WTC11 (cell line): ENCODE data around the gene CTNND2.

Source experiments
- ESRRA ChIP-seq: sonication (generic); formaldehyde crosslinking; IDR thresholded peaks from 2 replicates; pipeline ENCODE4 v1.8.1; 2022; ENCODE audit warnings: mild to moderate bottlenecking, missing genetic modification reagents, borderline replicate concordance
- GABPB1 ChIP-seq: sonication (generic); formaldehyde crosslinking; IDR thresholded peaks from 2 replicates; pipeline ENCODE4 v1.8.1; 2023; ENCODE audit warnings: mild to moderate bottlenecking, missing genetic modification reagents
- IRF2 ChIP-seq: sonication (generic); formaldehyde crosslinking; IDR thresholded peaks from 2 replicates; pipeline ENCODE4 v1.8.0; 2022; ENCODE audit warnings: low read depth, missing genetic modification reagents, borderline replicate concordance
- MYBL2 ChIP-seq: sonication (generic); formaldehyde crosslinking; IDR thresholded peaks from 2 replicates; pipeline ENCODE4 v1.8.1; 2023; ENCODE audit warnings: mild to moderate bottlenecking, moderate library complexity, missing genetic modification reagents
- NR2C2 ChIP-seq: sonication (generic); formaldehyde crosslinking; IDR thresholded peaks from 2 replicates; pipeline ENCODE4 v1.8.0; 2022; ENCODE audit warnings: mild to moderate bottlenecking, missing genetic modification reagents
- NR3C1 ChIP-seq: sonication (generic); formaldehyde crosslinking; conservative IDR thresholded peaks from 2 replicates; pipeline ENCODE4 v1.8.1; 2023; ENCODE audit warnings: low read depth, mild to moderate bottlenecking, missing genetic modification reagents
- TEAD4 ChIP-seq: sonication (generic); formaldehyde crosslinking; IDR thresholded peaks from 2 replicates; pipeline ENCODE4 v1.8.0; 2022; ENCODE audit warnings: mild to moderate bottlenecking, missing genetic modification reagents
- ZNF121 ChIP-seq: sonication (generic); formaldehyde crosslinking; IDR thresholded peaks from 2 replicates; pipeline ENCODE4 v1.8.0; 2023; ENCODE audit warnings: missing genetic modification reagents
- TF ChIP-seq, protein P1 (sequence below): fragments of 200-600 bp; IDR thresholded peaks from 2 replicates; pipeline ENCODE4 v1.8.0; 2022; ENCODE audit warnings: antibody characterized with exemption
- TF ChIP-seq, protein P2 (sequence below): sonication (generic); formaldehyde crosslinking; IDR thresholded peaks from 2 replicates; pipeline ENCODE4 v1.8.0; 2022; ENCODE audit warnings: missing genetic modification reagents
- TF ChIP-seq, protein P3 (sequence below): sonication (generic); formaldehyde crosslinking; IDR thresholded peaks from 2 replicates; pipeline ENCODE4 v1.8.1; 2023; ENCODE audit warnings: mild to moderate bottlenecking, missing genetic modification reagents
- TF ChIP-seq, protein P4 (sequence below): fragments of 250-450 bp; sonication (Bioruptor Pico); IDR thresholded peaks from 2 replicates; pipeline ENCODE4 v1.9.0; 2021; ENCODE audit warnings: mild to moderate bottlenecking
- TF ChIP-seq, protein P5 (sequence below): sonication (generic); formaldehyde crosslinking; IDR thresholded peaks from 2 replicates; pipeline ENCODE4 v1.8.1; 2023; ENCODE audit warnings: mild to moderate bottlenecking, moderate library complexity, missing genetic modification reagents

DNA sequence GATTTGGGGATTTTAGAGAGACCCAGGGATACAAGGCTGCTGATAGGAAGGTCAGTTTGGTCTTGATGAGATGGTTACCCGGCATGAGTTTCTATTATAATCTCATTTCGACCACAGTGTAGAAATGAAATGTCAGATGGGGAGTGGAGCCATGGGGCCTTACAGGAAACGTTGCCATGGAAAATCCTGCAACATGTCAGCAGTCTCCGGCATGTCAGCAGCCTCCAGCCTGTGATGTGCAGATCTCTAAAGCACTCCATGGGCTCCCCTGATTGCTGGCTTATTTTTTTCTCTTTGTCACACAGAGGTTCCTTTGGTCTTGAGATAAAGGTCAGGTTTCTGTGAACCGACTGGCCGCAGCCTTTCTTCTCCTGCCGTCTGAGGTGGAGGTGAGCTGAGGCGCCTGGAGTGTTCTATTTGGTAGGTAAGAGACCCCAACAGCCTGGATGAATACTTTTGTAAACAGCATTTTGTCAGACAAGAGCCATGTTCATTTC lies 934.5 kb downstream of the CTNND2 start:
- TF ChIP-seq, protein P1, sequence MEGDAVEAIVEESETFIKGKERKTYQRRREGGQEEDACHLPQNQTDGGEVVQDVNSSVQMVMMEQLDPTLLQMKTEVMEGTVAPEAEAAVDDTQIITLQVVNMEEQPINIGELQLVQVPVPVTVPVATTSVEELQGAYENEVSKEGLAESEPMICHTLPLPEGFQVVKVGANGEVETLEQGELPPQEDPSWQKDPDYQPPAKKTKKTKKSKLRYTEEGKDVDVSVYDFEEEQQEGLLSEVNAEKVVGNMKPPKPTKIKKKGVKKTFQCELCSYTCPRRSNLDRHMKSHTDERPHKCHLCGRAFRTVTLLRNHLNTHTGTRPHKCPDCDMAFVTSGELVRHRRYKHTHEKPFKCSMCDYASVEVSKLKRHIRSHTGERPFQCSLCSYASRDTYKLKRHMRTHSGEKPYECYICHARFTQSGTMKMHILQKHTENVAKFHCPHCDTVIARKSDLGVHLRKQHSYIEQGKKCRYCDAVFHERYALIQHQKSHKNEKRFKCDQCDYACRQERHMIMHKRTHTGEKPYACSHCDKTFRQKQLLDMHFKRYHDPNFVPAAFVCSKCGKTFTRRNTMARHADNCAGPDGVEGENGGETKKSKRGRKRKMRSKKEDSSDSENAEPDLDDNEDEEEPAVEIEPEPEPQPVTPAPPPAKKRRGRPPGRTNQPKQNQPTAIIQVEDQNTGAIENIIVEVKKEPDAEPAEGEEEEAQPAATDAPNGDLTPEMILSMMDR: no peak
- TF ChIP-seq NR3C1 (CRISPR knock-in tag) (no peak), TEAD4 (no peak), NR2C2 (CRISPR knock-in tag) (no peak), MYBL2 (no peak), GABPB1 (CRISPR knock-in tag) (no peak), IRF2 (no peak), ESRRA (no peak), ZNF121 (no peak)
- TF ChIP-seq, protein P2, sequence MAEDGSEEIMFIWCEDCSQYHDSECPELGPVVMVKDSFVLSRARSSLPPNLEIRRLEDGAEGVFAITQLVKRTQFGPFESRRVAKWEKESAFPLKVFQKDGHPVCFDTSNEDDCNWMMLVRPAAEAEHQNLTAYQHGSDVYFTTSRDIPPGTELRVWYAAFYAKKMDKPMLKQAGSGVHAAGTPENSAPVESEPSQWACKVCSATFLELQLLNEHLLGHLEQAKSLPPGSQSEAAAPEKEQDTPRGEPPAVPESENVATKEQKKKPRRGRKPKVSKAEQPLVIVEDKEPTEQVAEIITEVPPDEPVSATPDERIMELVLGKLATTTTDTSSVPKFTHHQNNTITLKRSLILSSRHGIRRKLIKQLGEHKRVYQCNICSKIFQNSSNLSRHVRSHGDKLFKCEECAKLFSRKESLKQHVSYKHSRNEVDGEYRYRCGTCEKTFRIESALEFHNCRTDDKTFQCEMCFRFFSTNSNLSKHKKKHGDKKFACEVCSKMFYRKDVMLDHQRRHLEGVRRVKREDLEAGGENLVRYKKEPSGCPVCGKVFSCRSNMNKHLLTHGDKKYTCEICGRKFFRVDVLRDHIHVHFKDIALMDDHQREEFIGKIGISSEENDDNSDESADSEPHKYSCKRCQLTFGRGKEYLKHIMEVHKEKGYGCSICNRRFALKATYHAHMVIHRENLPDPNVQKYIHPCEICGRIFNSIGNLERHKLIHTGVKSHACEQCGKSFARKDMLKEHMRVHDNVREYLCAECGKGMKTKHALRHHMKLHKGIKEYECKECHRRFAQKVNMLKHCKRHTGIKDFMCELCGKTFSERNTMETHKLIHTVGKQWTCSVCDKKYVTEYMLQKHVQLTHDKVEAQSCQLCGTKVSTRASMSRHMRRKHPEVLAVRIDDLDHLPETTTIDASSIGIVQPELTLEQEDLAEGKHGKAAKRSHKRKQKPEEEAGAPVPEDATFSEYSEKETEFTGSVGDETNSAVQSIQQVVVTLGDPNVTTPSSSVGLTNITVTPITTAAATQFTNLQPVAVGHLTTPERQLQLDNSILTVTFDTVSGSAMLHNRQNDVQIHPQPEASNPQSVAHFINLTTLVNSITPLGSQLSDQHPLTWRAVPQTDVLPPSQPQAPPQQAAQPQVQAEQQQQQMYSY (CRISPR knock-in tag): no peak
- TF ChIP-seq, protein P3, sequence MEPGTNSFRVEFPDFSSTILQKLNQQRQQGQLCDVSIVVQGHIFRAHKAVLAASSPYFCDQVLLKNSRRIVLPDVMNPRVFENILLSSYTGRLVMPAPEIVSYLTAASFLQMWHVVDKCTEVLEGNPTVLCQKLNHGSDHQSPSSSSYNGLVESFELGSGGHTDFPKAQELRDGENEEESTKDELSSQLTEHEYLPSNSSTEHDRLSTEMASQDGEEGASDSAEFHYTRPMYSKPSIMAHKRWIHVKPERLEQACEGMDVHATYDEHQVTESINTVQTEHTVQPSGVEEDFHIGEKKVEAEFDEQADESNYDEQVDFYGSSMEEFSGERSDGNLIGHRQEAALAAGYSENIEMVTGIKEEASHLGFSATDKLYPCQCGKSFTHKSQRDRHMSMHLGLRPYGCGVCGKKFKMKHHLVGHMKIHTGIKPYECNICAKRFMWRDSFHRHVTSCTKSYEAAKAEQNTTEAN: no peak
- TF ChIP-seq, protein P4, sequence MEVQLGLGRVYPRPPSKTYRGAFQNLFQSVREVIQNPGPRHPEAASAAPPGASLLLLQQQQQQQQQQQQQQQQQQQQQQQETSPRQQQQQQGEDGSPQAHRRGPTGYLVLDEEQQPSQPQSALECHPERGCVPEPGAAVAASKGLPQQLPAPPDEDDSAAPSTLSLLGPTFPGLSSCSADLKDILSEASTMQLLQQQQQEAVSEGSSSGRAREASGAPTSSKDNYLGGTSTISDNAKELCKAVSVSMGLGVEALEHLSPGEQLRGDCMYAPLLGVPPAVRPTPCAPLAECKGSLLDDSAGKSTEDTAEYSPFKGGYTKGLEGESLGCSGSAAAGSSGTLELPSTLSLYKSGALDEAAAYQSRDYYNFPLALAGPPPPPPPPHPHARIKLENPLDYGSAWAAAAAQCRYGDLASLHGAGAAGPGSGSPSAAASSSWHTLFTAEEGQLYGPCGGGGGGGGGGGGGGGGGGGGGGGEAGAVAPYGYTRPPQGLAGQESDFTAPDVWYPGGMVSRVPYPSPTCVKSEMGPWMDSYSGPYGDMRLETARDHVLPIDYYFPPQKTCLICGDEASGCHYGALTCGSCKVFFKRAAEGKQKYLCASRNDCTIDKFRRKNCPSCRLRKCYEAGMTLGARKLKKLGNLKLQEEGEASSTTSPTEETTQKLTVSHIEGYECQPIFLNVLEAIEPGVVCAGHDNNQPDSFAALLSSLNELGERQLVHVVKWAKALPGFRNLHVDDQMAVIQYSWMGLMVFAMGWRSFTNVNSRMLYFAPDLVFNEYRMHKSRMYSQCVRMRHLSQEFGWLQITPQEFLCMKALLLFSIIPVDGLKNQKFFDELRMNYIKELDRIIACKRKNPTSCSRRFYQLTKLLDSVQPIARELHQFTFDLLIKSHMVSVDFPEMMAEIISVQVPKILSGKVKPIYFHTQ (CRISPR knock-in tag): no peak
- TF ChIP-seq, protein P5, sequence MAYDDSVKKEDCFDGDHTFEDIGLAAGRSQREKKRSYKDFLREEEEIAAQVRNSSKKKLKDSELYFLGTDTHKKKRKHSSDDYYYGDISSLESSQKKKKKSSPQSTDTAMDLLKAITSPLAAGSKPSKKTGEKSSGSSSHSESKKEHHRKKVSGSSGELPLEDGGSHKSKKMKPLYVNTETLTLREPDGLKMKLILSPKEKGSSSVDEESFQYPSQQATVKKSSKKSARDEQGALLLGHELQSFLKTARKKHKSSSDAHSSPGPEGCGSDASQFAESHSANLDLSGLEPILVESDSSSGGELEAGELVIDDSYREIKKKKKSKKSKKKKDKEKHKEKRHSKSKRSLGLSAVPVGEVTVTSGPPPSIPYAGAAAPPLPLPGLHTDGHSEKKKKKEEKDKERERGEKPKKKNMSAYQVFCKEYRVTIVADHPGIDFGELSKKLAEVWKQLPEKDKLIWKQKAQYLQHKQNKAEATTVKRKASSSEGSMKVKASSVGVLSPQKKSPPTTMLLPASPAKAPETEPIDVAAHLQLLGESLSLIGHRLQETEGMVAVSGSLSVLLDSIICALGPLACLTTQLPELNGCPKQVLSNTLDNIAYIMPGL (CRISPR knock-in tag): no peak
